Fibroblast of skin of scalp (primary cell): Measurements from ENCODE around the gene NAT8L.

Experiments used
- DNase-seq: peaks from one replicate; pipeline ENCODE4 v3.0.0-alpha.2; 2013

Gene NAT8L

GRCh38 chr4:2046031-2046961, 12.8 kb upstream of the NAT8L start:
- DNase-seq: no peak

GRCh38 chr4:2047031-2047660, 12.0 kb upstream of the NAT8L start:
- DNase-seq: no peak

DNA sequence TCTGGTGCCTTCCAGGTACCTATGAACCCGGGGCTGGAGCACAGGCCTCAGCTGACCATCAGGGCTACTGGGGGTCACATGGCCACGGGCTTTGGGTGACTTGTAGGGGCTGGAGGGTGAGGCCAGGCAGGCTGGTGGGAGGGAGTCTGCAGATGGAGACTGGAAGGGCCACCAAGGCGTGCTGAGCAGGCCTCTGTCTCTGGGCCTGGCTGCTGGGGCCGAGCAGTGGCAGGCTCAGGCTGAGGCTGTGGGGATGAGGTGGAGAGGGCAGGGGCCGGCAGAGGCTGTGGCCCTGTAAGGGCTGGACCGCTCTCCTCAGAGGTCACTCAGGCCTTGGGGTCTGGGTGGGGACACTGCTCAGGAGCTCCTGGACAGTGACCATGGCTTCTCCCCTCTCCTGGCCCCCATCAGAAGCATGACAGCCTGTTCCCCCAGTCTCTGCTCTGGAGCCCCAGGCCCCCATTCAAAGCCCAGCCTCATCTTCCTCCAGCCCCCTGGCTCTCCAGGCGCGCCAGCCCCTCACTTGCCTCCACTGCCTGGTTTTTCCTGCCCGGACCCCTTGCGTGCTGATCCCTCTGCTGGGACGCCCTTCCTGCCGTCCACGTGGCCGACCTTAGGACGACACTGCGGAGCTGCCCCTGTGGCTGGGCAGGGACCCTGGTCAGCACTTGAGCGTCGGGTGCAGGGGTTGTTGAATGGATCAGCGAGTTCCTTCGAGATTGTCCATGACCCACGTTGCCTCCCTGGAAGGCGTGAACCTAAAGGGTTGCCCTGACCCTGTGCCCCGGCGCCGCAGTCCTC, 11.1 kb upstream of the NAT8L start:
- DNase-seq: no peak

GRCh38 chr4:2048831-2049230, 10.3 kb upstream of the NAT8L start:
- no peak for DNase-seq

DNA sequence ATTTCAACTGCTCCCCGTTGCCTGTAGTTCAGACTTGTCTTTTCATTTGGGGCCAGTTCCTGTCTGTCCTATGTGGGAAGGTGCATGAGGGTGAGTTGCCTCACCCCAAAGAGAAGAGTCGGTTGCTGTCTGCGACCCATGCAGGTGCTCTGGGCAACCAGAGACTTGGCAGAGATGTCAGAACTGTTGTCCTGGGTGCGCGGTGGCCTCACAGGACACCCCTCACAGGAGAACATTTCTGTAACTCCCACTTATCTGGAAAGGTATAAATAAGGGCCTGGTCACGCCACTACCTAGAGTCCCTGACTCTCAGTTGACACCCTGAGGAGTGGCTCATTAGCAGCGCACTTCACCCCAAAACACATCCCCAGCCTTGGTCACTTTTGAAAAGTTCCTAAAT, 9.7 kb upstream of the NAT8L start:
- no peak for DNase-seq

DNA sequence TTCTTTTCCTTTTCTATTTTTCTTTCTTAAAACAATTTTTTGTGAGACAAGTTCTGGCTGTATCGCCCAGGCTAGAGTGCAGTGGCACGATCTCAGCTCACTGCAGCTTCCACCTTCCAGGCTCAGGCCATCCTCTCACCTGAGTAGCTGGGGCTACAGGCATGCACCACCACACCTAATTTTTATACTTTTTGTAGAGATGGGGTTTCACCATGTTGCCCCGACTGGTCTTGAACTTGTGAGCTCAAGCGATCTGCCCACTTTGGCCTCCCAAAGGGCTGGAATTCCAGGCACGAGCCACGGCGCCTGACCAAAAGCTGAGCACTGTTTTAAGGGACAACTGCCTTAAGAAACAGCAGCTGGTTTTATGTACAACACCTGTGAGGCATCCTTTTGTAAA, 9.3 kb upstream of the NAT8L start:
- DNase-seq: no peak

DNA sequence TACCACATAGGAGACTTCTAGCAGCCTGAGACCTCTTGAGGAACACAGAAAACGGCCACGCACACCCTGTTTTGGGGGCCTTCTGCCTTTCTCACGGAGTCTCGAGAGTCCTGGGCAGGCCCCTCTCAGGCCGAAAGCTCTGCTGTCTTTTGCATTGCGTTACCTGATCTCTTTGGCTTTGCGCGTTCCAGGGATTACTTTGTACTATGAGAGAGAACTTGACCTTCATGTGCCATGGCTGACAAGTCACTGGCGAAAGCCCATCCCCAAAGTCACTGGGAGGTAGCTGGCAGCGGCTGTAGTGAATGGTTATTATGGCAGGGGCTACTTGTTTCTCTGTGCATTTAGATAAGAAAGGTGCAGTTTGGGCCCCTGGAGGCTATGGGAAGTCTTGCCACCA, 8.0 kb upstream of the NAT8L start:
- no peak for DNase-seq

DNA sequence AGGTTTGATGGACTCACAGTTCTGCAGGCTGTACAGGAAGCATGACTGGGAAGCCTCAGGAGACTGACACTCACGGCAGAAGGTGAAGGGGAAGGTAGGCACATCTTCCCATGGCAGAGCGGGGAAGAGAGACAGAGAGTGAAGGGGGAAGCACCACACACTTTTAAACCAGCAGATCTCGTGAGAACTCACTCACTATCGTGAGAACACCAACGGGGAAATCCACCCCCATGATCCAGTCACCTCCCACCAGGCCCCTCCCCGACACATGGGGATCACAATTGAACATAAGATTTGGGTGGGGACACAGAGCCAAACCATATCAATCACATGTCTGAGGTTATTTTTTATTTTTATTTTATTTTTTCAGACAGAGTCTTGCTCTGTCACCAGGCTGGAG, 4.9 kb upstream of the NAT8L start:
- no peak for DNase-seq

DNA sequence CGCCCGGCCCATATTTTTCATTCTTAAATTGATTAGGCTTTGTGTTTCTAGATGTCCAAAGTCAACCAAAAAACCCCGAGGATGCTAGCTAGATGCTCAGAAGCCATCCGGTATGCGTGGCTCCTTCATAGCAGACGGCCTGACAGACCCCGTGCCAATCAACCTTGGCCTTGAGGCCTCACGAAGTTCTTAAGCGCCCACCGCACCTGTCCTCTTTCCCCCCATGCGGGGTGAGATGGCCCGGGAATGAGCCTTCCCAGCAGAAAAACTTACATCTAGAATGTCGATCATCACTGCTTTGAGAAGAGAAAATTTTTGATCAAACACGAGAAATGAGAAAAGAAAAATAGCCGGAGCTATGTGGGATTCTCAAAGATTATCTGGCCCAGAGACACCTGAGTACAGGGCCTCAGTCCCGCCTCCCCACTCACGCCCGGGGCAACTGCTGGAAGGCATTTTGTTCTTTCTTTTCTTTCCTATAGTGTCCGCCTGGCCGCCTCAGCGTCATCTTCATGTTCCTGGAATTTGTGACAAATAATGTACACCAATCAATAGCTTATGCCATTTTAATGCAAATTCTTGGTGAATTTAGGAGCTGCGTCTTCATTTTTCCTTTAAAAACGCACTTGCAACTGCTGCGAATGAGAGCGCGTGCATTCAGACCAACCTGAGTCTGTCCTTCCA, 1.6 kb upstream of the NAT8L start:
- no peak for DNase-seq

- DNase-seq: no peak
These were observed 672 bp upstream of the NAT8L start for GRCh38 chr4:2058264-2059045.

GRCh38 chr4:2059726-2060602, 837 bp downstream of the NAT8L start:
- no peak for DNase-seq

DNA sequence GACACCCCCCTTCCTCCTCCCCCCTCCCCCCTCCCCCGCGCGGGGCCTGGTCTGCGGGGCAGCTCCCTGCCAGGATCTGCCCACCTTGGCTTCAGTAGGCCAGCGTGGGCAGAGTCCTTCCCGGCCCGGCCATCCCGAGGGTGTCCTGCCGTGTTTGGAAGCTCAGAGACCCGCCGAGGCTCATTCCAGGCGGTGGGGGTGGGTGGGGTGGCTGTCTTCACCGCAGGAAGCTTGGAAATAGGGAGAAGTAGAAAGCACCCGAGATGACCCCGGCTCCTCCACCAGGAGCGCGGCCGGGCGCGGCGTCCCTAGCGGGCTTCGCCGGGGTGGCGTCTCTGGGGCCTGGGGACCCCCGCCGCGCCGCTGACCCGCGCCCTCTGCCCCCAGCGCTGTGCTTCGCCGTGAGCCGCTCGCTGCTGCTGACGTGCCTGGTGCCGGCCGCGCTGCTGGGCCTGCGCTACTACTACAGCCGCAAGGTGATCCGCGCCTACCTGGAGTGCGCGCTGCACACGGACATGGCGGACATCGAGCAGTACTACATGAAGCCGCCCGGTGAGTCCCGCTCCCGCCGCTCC, 1.6 kb downstream of the NAT8L start:
- DNase-seq: no peak

DNA sequence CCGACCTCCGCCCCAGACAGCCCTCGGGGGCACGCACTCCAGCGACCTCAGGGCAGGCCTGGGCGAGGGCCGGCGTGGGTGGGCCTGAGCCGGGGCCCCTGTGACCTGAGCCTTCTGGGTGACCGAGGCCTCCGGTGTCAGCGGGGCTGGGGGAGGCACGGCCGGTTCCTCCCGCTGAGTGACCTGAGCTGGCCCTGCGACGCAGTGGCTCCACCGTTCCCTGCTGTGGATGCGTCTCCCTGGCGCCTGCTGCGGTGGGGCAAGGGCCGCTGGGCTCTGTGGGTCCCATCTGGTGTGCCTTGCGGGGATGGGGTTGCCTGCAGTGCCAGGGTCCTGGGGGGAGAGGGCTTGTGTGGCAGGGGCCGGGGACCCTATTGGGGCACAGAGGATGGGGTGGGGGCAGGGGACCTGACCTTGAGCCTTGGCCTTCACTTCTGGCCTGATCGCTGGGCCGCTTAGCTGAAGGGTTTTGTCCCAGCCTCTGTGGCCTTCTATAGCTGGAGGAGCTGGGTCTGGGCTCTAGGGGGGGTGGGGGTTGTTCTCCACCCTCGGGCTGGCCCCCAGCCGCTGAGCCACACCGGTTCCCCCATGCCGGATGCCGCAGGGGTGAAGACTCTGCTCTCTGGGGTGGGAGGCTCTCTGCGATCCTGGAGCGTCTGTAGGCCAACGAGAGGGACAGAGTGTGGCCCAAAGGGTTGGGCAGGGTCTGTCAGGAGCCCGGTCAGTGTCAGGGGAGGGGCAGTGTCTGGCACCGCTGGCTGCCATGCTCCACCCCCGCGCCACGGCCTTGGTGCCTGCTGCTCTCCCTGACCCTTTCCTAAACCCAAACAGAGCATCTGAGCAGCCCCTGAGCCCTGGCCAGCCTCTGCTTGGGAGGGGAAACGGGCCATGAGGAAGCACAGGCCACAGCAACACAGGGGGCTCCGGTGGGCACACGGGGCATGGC, 2.3 kb downstream of the NAT8L start:
- no peak for DNase-seq

- DNase-seq: no peak
These were observed 3.2 kb downstream of the NAT8L start for GRCh38 chr4:2062168-2062807.

DNA sequence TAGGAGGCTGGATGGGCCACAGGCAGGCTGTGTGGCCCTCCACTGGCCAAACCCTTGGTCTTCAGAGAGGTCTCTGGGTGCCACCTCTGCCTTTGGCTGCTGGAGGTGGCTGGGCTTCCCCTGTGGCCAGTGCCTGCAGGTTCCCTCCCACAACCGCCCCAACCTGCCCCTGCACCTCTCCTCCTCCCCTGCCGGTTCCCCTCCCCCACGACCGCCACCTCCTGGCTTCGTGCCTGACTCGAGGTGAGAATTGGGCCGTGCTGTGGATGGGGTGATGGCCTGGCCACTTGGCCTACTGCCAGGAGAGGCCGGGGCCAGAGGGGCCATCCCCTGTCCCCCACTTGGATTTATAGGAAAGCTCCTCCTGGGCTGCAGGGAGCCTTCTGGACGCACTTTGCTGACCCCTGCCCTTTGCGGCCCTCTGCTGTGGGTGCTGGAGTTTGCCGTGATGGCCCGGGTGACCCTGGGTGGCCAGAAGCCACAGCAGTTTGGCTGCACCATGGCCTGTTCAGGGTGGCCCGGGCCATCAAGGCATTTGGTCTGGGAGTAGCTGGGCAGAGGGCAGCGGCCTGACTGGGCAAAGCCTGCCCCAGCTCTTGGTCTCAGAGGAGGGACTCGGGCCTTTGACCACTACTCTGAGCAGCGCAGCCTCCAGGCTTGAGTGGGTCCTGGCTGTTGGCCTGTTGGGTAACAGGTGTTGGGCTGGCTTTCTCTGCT, 3.8 kb downstream of the NAT8L start:
- no peak for DNase-seq

- no peak for DNase-seq
These were observed 4.6 kb downstream of the NAT8L start for GRCh38 chr4:2063557-2064275.

GRCh38 chr4:2064276-2064991, 5.3 kb downstream of the NAT8L start:
- no peak for DNase-seq
